H1 (cell line): ENCODE results near the gene ZNF121. TPM values are rescaled to one million over a fixed set of nuclear protein-coding genes. Genes with fewer than 3 reads are reported as not detected.

Experiments
- CHD2 ChIP-seq: IDR thresholded peaks from 2 replicates; pipeline ENCODE4 v1.6.1; 2012; ENCODE audit warnings: low read length, improper control_type of control experiment
- EGR1 ChIP-seq: IDR thresholded peaks from 2 replicates; pipeline ENCODE4 v1.6.1; 2011; ENCODE audit warnings: low read depth, low read length, borderline replicate concordance
- HDAC2 ChIP-seq, 2 experiments: fragments of 300-600 bp in 1 of 2; sonication (generic) in 1 of 2; IDR thresholded peaks; 2 replicates each; pipeline ENCODE4 v1.6.1; 2011 to 2012; ENCODE audit warnings: low read depth in 2 of 2, low read length in 2 of 2, mild to moderate bottlenecking in 2 of 2, moderate library complexity in 2 of 2, borderline replicate concordance in 1 of 2, inconsistent platforms in 1 of 2
- HDAC6 ChIP-seq: IDR thresholded peaks from one replicate; pipeline ENCODE4 v1.7.1; 2012; ENCODE audit warnings: low read depth, mild to moderate bottlenecking, inconsistent platforms, low read length, moderate library complexity
- JUN ChIP-seq: IDR thresholded peaks from 2 replicates; pipeline ENCODE4 v1.6.1; 2011; ENCODE audit warnings: low read depth, mild to moderate bottlenecking, improper control_type of control experiment, low read length
- NRF1 ChIP-seq: IDR thresholded peaks from 2 replicates; pipeline ENCODE4 v1.6.1; 2011; ENCODE audit warnings: mild to moderate bottlenecking, low read depth, low read length, improper control_type of control experiment
- POLR2A ChIP-seq, 2 experiments: IDR thresholded peaks; 1 replicate in 1 of 2; 2 replicates in 1 of 2; pipeline ENCODE4 v1.6.1; 2011; ENCODE audit warnings: low read depth in 2 of 2, low read length in 2 of 2, mild to moderate bottlenecking in 2 of 2; ENCODE audit errors: control extremely low read depth in 1 of 2
- SP4 ChIP-seq: IDR thresholded peaks from 2 replicates; pipeline ENCODE4 v1.6.1; 2012; ENCODE audit warnings: low read length, inconsistent platforms
- TAF1 ChIP-seq: IDR thresholded peaks from 2 replicates; pipeline ENCODE4 v1.6.1; 2011; ENCODE audit warnings: mild to moderate bottlenecking, low read depth, low read length
- polyA plus RNA-seq, 7 experiments: library from polyadenylated mRNA; depleted of rRNA in 3 of 7; stranded (reverse) in 5 of 7; unstranded in 2 of 7; fragments of >200 nt in 5 of 7; fragments of 200-250 nt in 2 of 7; gene quantifications; 1 replicate in 5 of 7; 2 replicates in 1 of 7; 4 replicates in 1 of 7; pipeline versions ENCODE4 v1.2.1 to v1.2.3, GENCODE V29; 2011 to 2013; ENCODE audit warnings: missing spikeins in 2 of 7, mixed read lengths in 2 of 7
- total RNA-seq: library from RNA; stranded (reverse); fragmentation: NEBNext Ultra II Directional; extraction: Animal tissue kit (Norgen Biotek cat#: 25700); gene quantifications from 2 replicates; pipeline ENCODE4 v1.2.1, GENCODE V29; 2021
- TF ChIP-seq, protein P1 (sequence below): fragments of 300-600 bp; sonication (generic); IDR thresholded peaks from 2 replicates; pipeline ENCODE4 v1.7.1; 2012; ENCODE audit warnings: low read length, moderate library complexity, mild to moderate bottlenecking, inconsistent platforms; ENCODE audit not compliant: insufficient replicate concordance

The ZNF121 gene
- total and polyA plus RNA-seq, 2 of the 8 experiments (the other 6 are each of a cell fraction or from before 2014, with no cell fraction given), result 22.2 to 220 TPM

DNA sequence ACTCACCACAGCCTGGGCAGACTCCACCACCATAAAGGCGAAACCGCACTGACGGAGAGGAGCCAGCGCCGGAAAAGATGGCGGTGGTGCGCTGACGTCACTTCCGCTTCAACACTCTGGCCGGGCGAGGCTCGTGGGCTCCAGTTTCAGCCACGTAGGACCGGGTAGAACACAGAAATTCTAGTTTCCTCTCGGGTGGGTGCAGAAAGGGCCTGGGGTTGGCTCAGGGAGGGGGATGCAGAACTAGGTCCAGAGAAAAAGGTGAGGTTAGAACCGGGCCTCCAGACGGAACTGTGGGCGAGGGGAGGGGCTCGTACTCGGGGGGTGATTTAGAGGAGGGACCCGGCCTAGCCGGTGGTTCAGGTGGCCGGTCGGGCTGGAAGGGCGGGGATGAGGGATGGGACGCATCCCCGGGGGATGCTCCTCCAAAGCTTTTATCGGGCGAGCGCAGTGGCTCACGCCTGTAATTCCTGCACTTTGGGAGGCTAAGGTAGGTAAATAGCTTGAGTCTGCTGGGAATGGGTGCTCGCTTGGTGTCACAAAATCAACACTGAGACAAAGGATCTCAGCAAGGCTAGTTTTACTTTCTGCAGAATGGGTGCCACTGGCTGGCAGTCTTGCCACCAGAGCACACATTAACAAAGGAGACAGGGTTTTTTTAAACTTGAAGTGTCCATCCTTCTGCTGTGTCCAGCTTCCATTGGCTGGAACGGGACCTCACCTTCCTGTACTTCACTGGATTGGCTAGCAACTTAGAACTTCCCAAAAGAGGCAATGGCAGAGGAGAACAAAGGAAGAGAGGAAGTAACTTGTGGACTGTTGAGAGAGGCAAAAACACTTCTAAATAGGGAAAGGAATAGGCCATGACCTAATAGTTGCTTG lies 37.1 kb upstream of the ZNF121 start, which contains the start of gene ZNF561 (continued):
- TF ChIP-seq, protein P1, sequence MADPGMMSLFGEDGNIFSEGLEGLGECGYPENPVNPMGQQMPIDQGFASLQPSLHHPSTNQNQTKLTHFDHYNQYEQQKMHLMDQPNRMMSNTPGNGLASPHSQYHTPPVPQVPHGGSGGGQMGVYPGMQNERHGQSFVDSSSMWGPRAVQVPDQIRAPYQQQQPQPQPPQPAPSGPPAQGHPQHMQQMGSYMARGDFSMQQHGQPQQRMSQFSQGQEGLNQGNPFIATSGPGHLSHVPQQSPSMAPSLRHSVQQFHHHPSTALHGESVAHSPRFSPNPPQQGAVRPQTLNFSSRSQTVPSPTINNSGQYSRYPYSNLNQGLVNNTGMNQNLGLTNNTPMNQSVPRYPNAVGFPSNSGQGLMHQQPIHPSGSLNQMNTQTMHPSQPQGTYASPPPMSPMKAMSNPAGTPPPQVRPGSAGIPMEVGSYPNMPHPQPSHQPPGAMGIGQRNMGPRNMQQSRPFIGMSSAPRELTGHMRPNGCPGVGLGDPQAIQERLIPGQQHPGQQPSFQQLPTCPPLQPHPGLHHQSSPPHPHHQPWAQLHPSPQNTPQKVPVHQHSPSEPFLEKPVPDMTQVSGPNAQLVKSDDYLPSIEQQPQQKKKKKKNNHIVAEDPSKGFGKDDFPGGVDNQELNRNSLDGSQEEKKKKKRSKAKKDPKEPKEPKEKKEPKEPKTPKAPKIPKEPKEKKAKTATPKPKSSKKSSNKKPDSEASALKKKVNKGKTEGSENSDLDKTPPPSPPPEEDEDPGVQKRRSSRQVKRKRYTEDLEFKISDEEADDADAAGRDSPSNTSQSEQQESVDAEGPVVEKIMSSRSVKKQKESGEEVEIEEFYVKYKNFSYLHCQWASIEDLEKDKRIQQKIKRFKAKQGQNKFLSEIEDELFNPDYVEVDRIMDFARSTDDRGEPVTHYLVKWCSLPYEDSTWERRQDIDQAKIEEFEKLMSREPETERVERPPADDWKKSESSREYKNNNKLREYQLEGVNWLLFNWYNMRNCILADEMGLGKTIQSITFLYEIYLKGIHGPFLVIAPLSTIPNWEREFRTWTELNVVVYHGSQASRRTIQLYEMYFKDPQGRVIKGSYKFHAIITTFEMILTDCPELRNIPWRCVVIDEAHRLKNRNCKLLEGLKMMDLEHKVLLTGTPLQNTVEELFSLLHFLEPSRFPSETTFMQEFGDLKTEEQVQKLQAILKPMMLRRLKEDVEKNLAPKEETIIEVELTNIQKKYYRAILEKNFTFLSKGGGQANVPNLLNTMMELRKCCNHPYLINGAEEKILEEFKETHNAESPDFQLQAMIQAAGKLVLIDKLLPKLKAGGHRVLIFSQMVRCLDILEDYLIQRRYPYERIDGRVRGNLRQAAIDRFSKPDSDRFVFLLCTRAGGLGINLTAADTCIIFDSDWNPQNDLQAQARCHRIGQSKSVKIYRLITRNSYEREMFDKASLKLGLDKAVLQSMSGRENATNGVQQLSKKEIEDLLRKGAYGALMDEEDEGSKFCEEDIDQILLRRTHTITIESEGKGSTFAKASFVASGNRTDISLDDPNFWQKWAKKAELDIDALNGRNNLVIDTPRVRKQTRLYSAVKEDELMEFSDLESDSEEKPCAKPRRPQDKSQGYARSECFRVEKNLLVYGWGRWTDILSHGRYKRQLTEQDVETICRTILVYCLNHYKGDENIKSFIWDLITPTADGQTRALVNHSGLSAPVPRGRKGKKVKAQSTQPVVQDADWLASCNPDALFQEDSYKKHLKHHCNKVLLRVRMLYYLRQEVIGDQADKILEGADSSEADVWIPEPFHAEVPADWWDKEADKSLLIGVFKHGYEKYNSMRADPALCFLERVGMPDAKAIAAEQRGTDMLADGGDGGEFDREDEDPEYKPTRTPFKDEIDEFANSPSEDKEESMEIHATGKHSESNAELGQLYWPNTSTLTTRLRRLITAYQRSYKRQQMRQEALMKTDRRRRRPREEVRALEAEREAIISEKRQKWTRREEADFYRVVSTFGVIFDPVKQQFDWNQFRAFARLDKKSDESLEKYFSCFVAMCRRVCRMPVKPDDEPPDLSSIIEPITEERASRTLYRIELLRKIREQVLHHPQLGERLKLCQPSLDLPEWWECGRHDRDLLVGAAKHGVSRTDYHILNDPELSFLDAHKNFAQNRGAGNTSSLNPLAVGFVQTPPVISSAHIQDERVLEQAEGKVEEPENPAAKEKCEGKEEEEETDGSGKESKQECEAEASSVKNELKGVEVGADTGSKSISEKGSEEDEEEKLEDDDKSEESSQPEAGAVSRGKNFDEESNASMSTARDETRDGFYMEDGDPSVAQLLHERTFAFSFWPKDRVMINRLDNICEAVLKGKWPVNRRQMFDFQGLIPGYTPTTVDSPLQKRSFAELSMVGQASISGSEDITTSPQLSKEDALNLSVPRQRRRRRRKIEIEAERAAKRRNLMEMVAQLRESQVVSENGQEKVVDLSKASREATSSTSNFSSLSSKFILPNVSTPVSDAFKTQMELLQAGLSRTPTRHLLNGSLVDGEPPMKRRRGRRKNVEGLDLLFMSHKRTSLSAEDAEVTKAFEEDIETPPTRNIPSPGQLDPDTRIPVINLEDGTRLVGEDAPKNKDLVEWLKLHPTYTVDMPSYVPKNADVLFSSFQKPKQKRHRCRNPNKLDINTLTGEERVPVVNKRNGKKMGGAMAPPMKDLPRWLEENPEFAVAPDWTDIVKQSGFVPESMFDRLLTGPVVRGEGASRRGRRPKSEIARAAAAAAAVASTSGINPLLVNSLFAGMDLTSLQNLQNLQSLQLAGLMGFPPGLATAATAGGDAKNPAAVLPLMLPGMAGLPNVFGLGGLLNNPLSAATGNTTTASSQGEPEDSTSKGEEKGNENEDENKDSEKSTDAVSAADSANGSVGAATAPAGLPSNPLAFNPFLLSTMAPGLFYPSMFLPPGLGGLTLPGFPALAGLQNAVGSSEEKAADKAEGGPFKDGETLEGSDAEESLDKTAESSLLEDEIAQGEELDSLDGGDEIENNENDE, result no peak
- TF ChIP-seq JUN (no peak), TAF1 (peak; percentile 88), HDAC2 (IDR thresholded peaks at IDR 0.05; ENCODE audit: borderline replicate concordance in 1 of 2, low read depth in 2 of 2, low read length in 2 of 2) (0 out of 4 replicates have a peak, but pooled peaks of 1 of the 2 experiments have one; percentile 51), NRF1 (no peak), CHD2 (no peak), EGR1 (no peak), SP4 (no peak), HDAC6 (no peak), POLR2A (IDR thresholded peaks at IDR 0.05; ENCODE audit: control extremely low read depth in 1 of 2, low read depth in 2 of 2, low read length in 2 of 2) (peak; percentile 80 to 87)
